IMR-90 (cell line): ENCODE results near the gene PDILT. TPM values are rescaled to one million over a fixed set of nuclear protein-coding genes. Genes with fewer than 3 reads are reported as not detected.

ENCODE experiments used
- polyA plus RNA-seq, 3 experiments: library from polyadenylated mRNA; depleted of rRNA; stranded (reverse); fragments of >200 nt; gene quantifications; 2 replicates each; pipeline ENCODE4 v1.2.3, GENCODE V29; 2012; ENCODE audit warnings: low replicate concordance in 1 of 3
- total RNA-seq: library from RNA; depleted of rRNA; stranded (reverse); fragments of >200 nt; gene quantifications from 2 replicates; pipeline ENCODE4 v1.2.3, GENCODE V29; 2012; rRNA removed

Gene PDILT
- total and polyA plus RNA-seq, 2 of the 4 experiments (the other 2 are of a cell fraction), result not detected

Other genes with a start within 250 kb of the PDILT start
- gene GP2, start 77.2 kb downstream of the PDILT start, total RNA-seq, result not detected in 2 replicates
- not detected in 2 replicates for gene GP2, start 77.2 kb downstream of the PDILT start, polyA plus RNA-seq (2012; rRNA removed)
- gene UMOD, start 52.0 kb downstream of the PDILT start, total RNA-seq, result not detected in 2 replicates
- not detected in 2 replicates for gene UMOD, start 52.0 kb downstream of the PDILT start, polyA plus RNA-seq (2012; rRNA removed)
- not detected in 2 replicates for gene ACSM5, start 4.8 kb upstream of the PDILT start, total RNA-seq
- not detected in 2 replicates for gene ACSM5, start 4.8 kb upstream of the PDILT start, polyA plus RNA-seq (2012; rRNA removed)
- not detected in 2 replicates for gene ACSM2A, start 46.8 kb upstream of the PDILT start, total RNA-seq
- gene ACSM2A, start 46.8 kb upstream of the PDILT start, polyA plus RNA-seq (2012; rRNA removed), result not detected in 2 replicates
- gene ACSM2B, start 171.6 kb upstream of the PDILT start, total RNA-seq, result not detected in 2 replicates
- gene ACSM2B, start 171.6 kb upstream of the PDILT start, polyA plus RNA-seq (2012; rRNA removed), result not detected in 2 replicates